ENCODE results near the gene RAPGEF4.

Gene RAPGEF4

DNA sequence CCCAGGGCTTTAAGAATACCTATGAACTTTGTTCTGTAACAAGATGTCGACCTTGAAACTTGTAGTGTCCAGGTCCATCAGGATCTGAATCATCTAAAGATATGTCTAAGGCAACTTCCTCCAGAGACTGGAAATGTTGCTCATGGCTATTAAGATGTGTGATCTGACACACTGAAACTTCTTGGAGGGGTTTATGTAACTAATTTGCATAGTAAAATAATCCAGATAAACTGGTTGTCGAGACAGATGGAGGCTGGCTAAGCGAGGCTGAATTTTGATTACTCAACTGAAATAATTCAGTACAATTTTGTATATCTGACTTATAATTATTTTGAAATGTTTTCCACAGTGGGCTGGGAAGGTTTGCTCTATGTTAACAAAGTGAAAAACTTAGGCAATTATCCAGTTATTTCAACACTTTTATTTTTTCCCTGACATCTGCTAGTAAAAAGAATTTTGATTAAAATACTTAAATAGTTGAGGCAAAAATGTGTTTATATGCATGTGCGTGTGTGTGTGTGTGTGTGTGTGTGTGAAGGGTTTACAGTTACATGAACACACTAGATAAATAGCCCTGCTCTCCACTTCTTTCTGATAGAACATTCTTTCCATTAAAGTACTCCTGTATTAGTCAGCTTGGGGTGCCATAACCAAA lies 328.6 kb downstream of the RAPGEF4 start:
- TF ChIP-seq, protein P1, sequence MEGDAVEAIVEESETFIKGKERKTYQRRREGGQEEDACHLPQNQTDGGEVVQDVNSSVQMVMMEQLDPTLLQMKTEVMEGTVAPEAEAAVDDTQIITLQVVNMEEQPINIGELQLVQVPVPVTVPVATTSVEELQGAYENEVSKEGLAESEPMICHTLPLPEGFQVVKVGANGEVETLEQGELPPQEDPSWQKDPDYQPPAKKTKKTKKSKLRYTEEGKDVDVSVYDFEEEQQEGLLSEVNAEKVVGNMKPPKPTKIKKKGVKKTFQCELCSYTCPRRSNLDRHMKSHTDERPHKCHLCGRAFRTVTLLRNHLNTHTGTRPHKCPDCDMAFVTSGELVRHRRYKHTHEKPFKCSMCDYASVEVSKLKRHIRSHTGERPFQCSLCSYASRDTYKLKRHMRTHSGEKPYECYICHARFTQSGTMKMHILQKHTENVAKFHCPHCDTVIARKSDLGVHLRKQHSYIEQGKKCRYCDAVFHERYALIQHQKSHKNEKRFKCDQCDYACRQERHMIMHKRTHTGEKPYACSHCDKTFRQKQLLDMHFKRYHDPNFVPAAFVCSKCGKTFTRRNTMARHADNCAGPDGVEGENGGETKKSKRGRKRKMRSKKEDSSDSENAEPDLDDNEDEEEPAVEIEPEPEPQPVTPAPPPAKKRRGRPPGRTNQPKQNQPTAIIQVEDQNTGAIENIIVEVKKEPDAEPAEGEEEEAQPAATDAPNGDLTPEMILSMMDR (IDR thresholded peaks at IDR 0.05; ENCODE audit: insufficient read depth, low read depth, low read length, missing control alignments) = no peak
- DNase-seq (ENCODE audit: low read depth) = no peak
- H3K4me3 ChIP-seq (ENCODE audit: low read depth, low read length) = no peak overlapping the region

DNA sequence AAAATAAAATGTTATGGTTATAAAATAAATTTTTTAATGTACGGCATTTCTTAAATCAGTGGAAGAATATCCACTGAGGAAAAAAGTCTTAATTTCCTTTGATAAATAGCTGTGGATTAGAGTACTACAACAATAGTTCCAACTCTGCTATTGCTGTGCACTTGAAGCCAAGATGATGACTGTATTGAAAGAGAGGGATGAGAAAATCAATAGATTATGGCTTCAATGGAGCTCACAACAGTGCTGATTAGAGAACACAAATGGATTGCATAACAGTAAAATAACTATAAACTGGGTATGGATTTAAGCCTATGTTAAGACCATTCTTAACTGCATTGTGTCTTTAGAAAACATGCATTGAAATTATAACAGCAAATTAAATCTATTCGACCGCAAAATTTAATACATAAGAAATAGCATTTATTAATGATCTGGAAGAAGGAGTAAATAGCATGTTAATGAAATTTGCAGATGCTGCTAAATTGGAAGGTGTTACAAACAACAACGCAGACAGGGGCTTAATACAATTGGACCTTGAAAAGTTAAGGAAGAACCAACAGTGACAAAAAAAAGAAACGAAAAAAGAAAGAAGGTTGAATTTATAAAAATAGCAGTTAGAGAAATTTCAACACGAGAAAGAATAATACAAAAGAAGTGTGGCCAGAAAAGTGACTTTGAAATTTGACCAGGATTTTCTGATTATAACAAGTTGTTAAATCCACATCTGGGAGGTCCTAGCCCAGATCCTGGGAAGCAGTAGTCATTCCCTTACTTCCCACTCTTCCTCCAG lies 331.4 kb downstream of the RAPGEF4 start:
- TF ChIP-seq, protein P1 (IDR thresholded peaks at IDR 0.05; ENCODE audit: insufficient read depth, low read depth, low read length, missing control alignments) = no peak
- DNase-seq (ENCODE audit: low read depth) = no peak
- no peak overlapping the region for H3K4me3 ChIP-seq (ENCODE audit: low read depth, low read length)

- DNase-seq (ENCODE audit: low read depth) = no peak
- peak overlapping the region; percentile 81 for H3K4me3 ChIP-seq (ENCODE audit: low read depth, low read length)
- TF ChIP-seq, protein P1 (IDR thresholded peaks at IDR 0.05; ENCODE audit: insufficient read depth, low read depth, low read length, missing control alignments) = no peak
Observed at GRCh38 chr2:173075056-173075780, 339.6 kb downstream of the RAPGEF4 start.

DNA sequence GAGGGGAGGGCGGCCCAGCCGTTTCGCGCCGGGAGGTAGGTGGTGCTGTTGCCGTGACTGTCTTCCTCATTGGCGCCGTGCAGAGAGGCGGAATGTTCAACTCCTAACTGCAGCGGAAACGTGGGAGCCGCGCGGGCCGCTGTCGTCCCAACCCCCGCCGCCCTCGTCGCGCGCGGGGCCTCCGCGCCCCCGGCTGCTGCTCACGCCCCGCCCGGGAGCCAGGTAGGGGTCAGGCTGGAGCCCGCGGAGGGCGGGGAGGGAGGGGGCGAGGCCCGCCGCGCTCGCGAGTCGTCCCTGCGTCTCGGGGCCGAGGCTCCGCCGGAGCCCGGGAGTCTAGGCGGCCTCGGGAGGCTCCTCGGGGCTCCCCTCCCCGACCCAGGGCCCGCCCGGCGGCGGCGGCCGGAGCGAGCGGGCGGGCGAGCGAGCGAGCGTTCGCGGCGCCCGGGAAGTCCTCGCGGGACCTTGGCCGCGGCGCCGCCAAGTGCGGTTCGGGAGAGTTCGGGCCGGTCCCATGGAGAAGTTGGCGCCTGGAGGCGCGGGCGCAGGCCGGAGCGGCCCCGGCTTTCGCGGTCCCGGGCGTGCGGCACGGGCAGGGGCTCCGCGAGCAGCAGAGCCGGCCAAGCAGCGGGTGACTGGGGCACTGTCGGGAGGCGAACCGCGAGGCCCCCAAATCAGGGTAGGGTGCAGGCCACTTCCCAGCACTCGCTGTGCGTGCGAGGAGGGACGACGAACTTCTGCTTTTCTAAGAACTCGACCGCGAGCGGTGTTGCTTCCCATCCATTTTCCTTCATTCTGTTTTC lies 340.3 kb downstream of the RAPGEF4 start, which contains the start of gene MAP3K20:
MAP3K20 (plus strand) TSS at position 66 of the 800 bp plus-strand sequence. CDS start 15,186 bp downstream, outside the sequence.
- TF ChIP-seq, protein P1 (IDR thresholded peaks at IDR 0.05; ENCODE audit: insufficient read depth, low read depth, low read length, missing control alignments) = peak; percentile 43
- H3K4me3 ChIP-seq (ENCODE audit: low read depth, low read length) = peak within 1 kb of the TSS; percentile 81
- peak; percentile 75 for DNase-seq (ENCODE audit: low read depth)

DNA sequence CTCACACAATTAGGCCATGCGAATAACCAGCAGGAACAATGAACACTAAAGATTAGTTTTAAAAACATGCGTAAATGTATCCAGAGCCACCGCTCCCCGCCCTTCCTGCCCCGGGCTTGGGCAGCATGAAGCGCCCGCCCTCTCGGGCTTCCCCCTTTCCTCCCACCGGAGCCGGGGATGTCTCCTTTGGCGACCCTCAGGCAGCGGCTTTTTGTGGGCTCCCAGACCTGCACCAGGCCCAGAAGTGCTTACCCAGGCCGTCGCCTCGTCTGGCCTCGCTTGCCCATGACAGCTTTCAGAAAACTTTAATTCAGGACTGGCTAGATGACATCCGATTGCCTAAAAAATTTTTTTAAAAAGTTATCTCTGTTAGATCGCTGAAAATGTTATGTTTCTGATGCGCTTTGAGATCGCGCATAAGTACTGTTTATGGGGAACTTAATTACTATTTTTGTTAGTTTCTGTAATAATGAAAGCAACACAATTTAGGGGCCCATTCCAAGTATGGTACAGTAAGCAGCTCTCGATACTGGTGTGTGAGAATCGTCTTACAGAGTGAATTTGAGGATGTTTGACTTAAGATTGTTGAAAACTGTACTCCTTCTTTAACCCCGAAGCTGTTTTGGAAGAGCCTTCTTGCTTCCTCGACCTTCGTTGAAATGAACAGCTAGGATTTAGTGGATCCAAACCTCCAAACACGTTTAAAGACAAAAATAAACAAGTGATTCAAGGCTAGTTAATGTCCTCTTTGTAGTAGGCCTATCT lies 341.1 kb downstream of the RAPGEF4 start:
- peak overlapping the region; percentile 81 for H3K4me3 ChIP-seq (ENCODE audit: low read depth, low read length)
- DNase-seq (ENCODE audit: low read depth) = peak; percentile 64
- TF ChIP-seq, protein P1 (IDR thresholded peaks at IDR 0.05; ENCODE audit: insufficient read depth, low read depth, low read length, missing control alignments) = no peak
